Measurements from ENCODE around the gene PLA2R1.
"Not testable (repeated sequence)": the region's sequence is repeated elsewhere in the genome, so short reads cannot be mapped to it uniquely, and the experiment has no call there.

Gene PLA2R1

DNA sequence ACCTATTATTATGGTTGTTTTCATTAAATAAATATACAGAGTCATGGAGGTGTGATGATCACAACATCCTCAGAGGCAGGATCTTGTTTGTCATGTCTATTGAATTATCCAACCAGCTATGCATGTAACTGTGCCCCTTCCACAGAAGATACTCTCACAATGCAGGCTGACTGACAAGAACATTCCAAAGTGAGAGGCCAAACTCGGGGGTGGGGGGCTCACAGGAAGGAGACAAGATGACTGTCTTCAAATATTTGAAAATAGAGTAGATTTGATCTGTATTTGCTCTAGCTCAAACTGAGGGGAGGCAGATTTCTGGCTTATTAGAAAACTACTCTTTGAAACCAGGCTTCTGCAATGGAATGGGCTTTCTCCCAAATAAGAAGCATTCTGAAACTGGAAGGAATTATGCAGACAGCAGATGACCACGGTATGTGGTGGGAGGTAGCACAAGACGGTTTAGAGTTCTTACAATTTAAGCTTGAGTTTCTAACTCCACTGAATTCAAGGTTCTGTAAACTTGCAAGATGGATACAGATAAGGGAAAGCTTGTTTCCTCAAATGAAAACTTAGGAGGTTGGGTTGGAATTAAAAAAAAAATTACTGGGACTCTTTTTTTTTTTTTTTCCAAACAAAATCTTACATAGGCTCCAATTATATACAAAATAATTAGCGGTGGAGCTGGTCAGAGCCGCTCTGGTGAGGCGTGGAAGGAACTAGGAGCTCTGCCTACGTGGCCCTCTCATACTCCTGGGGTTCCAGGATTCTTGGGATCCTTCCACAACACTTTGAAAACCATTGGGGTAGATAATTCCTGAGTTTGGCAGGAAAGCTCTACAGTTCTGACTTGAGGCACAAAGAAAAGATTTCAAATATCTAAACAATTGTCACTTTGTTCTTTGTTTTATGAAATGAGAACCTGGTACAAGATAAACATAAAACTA lies 79.3 kb downstream of the PLA2R1 start:
- DNase-seq (ENCODE audit: low read depth): no peak

DNA sequence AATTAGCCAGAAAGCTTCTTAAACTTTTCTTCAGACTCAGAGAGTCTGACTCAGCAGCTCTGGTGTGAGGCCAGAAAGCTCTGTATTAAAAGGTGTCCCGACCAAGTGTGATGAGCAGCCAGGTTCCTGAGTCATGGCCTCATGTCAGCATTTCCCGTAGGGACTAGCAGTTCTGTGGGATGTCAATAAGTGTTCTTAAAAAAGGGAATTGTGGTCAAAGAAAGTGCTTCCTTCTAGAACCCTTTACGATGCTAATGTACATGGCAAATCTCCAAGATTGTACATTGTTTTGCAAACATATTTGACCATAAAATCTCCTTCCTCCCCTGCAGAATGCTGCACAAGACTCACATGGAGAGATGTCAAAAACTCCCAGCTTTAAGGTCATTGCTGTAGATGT lies 80.1 kb downstream of the PLA2R1 start:
- DNase-seq (ENCODE audit: low read depth): no peak

DNA sequence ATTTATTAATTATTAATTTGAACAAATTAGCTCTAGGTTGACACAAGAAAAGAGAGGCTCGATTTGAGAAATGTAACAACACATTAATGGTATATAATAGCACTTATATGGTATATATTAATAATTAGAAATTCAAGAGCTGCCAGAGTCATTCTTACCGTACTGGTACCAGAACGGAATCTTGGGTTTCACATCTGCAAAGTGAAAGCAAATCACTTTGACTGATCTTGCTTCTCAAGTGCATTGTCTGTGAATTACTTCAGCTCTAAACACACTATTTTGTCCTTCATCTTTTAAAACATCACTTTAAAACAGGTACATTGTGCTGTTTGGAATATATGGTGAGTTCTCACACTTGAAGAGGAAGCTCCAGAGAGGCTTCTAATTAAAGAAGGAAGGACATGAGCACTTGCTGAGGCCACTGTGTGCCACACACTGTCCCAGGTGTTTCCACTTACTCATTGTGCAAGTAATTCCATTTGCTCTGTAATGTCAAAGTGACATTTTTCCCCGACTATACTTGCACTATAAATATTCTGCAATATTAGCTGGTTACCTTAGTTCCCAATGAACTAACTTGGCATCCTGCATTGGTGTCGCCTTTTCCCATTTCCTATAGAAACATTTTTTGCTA lies 85.8 kb downstream of the PLA2R1 start:
- DNase-seq (ENCODE audit: low read depth): no peak

DNA sequence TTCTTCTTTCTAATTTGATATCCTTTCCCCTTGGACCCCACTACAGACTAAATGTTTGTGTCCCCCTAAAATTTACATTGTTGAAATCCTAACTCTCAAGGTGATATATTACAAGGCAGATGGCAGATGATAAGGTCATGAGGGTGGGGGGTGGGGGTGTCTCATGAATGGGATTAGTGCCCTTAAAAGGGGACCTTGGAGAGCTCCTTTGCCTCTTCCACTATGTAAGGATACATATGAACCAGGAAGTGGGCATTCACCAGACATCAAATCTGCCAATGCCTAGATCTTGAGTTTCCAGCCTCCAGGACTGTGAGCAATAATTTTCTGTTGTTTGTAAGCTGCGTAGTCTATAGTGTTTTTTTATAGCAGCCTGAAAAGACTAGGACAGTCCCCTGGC lies 89.1 kb downstream of the PLA2R1 start:
- DNase-seq (ENCODE audit: low read depth): no peak

DNA sequence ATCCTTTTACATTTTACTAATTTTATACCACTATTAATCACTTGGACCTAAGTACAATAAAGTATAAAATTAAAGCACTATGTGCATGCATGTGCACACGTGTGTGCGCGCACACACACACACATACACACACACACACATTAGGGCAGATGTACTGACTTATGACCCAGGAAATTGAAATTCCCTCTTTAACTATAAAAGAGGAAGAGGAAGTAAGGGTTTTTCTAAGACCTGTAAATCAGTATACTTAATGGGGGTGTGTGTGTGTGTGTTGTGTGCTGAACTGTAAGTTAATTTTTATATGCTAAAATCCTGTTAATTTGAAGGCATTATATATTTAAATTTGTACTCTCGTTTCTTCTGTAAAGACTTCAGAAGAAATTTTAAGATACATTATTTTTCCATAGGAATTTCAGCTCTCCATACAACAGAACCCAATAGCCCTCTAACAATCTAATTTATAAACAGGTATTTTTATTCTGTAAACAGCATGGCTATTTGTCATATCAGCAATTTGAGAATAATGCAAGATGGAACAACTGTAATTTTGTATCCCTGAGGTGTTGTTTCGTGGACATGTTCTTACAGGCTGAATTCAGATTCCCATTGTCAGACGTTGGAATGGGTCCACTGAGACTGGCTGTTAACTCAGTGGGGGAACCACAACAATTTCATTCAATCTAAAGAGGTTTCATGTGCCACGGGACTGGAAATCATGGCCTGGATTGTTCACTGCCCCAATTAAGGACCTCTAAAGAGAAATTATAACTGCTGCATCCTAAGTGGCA lies 90.9 kb downstream of the PLA2R1 start:
- no peak for DNase-seq (ENCODE audit: low read depth)

DNA sequence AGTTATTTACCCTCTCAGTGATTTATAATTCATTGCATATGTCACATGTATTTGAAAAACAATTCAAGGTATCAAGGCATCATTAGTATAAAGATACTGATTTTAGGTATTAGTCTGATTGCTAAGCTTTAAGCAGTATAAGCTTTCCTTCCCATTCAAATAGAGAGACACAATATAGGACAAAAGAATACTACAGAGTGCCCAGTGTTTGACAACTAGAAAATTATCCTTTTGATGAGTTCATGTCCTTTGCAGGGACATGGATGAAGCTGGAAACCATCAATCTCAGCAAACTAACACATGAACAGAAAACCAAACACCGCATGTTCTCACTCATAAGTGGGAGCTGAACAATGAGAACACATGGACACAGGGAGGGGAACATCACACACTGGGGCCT lies 91.9 kb downstream of the PLA2R1 start:
- DNase-seq (ENCODE audit: low read depth): not testable (repeated sequence)

DNA sequence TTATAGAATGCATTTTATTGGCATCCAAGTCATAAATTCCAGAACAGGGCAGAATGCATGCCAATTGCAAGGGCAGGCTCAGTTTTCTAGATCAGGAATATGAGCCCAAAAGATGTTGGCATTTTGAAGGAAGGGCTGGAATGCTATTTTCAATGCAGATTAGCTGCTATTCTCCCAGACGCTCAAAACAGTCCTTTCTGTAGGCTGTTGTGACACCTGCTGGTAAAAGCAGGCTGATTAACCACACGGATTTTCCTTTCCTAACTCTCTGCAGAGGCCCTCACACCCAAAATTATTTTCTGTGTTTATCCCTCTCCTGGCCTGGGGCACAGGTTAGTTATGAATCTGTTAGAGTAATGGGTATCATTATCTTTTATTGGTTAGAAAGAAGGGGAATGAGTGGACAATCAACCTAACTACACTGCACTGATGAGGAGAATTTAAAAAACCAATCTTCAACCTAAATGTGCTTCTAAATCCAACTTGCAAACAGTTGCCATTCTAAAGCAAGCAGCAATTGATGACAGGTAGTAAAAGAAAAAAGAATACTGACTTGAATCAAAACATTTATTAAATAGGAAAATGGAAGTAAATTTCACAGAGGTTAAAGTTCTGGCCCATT lies 94.0 kb downstream of the PLA2R1 start:
- no peak for DNase-seq (ENCODE audit: low read depth)

DNA sequence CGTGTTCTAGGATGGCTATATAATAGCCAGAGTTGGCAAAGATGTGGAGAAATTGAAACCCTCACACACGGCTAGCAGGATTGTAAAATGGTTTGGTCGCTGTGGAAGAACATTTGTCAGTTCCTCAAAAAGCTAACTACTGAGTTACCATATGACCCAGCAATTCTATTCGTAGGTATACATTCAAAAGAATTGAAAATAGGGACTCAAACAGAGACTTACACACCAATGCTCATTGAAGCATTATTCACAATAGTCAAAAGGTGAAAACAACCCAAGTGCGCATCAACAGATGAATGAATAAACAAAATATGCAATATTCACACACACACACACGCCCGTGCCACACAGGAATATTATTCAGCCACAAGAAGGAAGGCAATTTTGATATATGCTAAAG lies 98.7 kb downstream of the PLA2R1 start:
- no peak for DNase-seq (ENCODE audit: low read depth)

DNA sequence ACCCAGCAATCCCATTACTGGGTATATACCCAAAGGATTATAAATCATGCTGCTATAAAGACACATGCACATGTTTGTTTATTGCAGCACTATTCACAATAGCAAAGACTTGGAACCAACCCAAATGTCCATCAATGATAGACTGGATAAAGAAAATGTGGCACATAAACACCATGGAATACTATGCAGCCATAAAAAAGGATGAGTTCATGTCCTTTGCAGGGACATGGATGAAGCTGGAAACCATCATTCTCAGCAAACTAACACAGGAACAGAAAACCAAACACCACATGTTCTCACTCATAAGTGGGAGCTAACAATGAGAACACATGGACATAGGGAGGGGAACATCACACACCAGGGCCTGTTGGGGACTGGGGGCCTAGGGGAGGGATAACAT lies 99.9 kb downstream of the PLA2R1 start:
- DNase-seq (ENCODE audit: low read depth): not testable (repeated sequence)

DNA sequence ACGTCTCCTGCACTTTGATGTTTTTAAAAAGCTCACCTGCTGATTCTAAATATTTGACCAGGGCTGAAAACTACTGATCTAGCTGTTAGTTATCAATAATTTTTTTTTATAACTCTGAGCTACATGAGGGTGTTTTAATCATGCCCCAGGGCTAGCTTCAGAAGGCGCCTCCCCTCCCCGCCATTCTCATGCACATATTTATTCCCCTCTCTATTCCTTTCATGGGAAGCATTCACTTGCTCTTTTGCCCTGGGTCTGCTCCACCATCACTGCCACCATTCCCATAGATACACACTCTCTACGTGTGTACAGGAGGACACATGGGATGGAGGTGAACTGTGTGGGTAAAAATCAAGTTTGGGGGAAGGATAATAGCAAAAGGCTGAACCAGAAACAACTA lies 101.0 kb downstream of the PLA2R1 start:
- no peak for DNase-seq (ENCODE audit: low read depth)

DNA sequence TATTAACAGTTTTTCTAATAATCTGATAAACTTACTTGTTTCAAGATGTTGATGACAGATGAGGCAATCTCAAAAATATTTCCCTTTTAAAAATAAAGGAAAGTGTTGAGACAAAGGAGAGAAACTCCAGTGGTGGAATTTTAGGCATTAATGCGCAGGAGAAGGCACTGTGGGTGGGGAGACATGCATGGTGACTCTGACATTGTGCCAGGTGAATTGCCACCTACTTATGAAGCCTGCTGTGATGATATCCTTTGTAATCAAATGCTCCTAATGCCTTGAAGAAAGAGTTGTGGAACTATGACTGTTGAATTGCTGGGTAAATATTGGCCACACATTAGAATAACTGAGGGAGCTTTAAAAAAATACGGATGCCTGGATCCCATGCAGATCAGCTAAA lies 101.4 kb downstream of the PLA2R1 start:
- no peak for DNase-seq (ENCODE audit: low read depth)

DNA sequence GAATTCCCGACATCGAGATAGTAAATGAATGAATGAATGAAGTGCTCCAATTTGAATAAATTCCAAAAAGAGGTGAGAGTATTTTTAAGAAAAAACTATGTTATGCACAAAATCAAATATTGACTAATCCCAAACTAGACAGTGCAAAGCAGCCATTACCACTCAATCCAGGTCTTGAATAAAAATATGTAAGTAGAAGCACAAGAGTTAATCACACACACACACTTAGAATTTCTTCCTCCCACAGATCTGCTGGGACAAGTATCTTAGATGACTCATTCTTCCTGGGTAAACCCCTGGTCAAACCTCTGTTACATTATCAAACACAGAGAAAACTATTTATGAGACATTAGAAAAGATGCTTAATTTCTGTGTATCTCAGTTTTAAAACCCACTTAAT lies 102.0 kb downstream of the PLA2R1 start:
- no peak for DNase-seq (ENCODE audit: low read depth)

DNA sequence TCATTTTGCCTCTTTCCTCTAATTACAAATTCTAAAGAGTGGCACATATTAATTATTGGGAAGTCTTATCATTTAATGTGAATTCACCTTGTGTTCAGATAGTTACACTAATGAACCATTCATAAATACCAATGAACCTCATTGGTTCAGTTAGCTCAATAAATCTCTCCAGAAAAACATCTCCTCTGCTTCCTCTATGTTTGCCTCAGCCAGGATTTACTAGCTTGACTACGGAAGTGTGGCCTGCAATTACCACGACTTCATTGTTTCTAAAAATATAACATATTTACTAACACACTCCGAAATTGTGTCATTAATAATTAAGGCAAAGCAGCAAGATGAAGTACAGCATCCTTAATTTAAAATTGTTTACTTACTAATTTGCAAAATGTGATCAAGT lies 103.3 kb downstream of the PLA2R1 start:
- DNase-seq (ENCODE audit: low read depth): no peak

DNA sequence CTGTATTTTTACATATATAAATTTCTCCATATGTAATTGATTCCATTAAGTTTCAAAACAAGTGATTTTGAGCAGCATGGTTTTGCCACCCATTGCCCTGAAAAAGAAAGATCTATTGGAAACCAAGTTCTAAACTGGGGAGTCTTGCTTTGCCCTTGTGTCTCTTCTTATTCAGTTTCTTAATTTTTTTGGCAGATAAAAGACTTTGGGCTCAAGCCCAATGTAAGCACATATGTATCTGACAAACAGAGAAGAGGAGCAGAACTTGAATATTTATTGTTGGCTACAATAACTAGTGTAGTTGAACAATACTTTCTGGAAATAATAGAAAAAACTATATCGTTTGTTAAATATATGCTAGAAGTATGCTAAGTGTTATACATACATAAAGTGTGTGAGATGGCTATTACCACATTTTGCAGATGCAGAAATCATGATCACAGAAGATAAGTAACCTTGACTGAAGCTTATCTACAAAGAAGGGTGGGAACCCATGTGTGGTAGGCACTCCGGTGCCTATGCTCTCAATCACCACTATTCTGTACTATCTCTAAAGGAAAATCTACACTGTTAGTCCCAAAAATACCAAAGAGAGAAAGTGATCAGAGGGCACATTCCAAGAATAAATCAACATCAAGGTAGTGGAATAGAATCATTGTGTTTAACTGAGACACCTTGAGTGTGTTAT lies 109.1 kb downstream of the PLA2R1 start:
- DNase-seq (ENCODE audit: low read depth): no peak

DNA sequence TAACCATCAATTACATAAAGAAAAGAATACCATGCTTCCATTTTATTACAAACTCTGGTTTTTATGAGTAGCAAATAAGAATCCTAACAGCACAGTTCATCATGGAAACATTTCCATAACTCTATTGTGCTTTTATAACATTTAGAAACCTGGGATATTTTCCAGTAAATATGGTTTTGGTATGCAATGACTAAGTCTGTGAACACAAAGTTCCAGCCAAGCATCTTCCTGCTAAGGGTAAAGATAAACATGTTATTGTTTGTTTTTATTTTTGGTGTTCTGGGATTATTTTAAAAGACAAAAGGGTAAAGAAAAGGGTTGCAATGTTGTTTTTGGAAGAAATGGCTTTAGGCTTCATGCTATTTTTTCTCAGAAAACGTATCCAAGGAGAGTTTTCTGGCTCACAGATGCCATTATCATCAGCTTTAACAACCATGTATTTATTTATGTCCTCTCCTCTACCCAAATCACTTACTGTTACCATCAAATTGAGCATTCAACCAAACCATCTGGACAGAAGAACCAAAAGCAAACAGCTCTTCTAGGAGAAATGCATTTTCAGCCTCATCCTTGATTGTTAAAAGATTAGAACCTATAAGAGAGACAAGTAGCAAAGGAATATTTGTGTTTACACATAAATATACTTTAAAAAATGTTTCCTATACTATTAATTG lies 116.0 kb downstream of the PLA2R1 start:
- no peak for DNase-seq (ENCODE audit: low read depth)

DNA sequence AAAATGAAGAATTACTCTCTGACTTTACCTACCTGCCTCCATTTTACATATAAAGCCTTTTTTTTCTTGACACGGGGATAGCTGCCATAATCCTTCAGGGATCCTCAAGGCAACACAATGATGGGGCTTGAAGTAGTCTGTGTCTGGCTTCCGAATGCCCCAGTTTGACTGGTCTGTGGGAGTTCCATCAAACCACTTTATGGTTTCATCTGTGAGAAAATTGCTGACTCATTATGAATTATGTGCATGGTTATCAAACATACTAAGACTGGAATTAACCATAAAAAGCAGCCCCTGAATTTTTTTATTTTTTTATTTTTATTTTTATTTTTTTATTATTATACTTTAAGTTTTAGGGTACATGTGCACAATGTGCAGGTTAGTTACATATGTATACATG lies 117.5 kb downstream of the PLA2R1 start:
- no peak for DNase-seq (ENCODE audit: low read depth)

DNA sequence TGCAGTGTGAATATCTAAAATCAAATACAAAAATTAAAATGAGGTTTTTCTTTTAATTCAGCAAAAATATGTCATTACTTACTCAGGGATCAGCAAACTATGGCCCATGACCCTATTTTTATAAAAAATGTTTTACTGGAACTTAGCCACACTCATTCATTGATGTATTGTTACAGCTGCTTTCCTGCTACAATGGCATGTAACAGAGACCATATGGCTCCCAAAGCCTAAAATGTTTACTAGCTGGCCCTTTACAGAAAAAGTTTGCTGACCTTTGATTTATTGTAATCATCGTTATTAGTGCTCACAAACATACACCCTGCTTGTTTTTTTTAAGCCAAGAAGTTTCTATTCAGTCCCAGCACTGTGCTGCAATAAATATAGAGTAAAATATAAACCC lies 120.3 kb downstream of the PLA2R1 start:
- no peak for DNase-seq (ENCODE audit: low read depth)

DNA sequence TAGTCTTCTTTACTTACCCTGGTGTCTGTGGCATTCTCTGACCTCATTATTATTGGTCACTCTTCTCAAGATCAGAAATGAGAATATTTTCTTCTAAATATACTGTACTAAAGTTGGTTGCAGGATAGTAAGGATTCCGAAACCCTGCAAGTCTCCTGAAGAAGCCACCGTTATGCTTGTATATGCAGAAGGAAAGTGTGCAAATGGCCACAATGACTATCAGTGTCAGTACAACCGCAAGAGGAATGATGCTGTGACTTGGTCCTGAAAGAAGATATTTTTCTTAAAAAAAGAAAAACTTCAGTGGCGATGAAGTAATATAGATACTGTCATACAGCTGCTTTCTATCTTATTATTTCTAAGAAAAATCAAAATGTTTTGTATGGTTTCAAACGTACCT lies 120.7 kb downstream of the PLA2R1 start:
- DNase-seq (ENCODE audit: low read depth): no peak

DNA sequence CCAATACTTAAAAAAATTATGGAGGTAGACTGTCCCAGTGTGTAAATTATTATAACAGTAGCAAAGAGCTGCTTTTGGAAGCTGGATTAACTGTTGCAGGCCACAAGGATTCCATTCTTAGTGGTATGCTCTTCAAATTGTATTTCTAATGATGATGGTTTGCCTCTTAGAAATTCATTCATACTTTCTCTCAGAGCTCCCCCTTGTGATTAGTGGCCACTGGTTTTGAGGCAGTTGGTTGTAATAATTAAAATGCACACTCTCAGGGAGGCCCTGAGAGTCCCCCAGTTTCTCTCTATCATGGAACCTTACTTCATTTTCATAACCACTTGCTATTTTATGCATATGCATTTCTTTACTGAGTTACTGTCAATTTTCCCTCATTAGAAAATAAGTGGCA lies 122.5 kb downstream of the PLA2R1 start:
- DNase-seq (ENCODE audit: low read depth): no peak

DNA sequence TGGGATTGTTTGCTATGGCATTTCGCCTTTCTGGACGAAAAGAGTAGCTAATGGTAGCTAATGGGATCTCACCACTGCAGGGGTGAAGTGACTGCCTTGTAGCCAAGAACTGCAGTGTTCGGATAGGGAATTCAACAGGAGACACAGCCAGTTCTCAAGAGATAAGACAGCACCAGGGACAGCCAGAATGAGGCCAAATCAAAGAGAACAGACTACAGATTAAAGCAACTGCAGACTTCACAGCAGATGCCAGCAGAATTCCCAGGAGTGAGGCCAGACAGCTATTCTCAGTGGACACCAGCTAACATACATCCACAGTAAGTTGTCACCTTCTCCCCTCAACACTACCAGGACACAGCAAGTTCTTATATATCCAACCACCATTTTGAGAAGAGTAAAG lies 124.0 kb downstream of the PLA2R1 start:
- DNase-seq (ENCODE audit: low read depth): no peak

DNA sequence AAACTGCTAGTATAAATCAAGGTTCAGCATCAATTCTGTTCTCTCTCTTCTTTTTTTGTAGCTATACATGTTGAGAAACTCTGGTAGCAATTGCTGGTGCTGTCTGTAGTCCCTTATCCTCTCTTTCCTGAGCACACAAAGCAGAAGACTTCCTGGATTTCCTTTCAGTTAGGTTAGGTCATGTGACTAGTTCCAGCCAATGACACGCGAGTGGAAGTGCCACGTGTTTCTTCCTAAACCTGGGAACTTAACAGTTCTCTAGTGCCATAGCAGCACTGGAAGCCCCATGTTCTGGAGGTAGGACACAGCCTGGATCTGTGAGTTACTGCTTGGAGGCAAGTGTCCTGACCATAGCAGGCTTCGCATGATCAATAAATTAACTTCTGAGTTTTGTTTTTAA lies 125.9 kb downstream of the PLA2R1 start:
- no peak for DNase-seq (ENCODE audit: low read depth)

All from activated T-cell treated with anti-CD3 and anti-CD28 coated beads for 1 hour (primary cell).